ENCODE data around the gene MTREX. TPM values are rescaled to one million over a fixed set of nuclear protein-coding genes. Genes with fewer than 3 reads are reported as not detected.

The MTREX gene
- polyA plus RNA-seq, 3 donors, result 10.2 to 14.4 (median 12.2) TPM

GRCh38 chr5:55402199-55402598 is 94.4 kb downstream of the MTREX start:
- 75% methylated on average over 2 of the region's 2 CpGs for WGBS (ENCODE audit: insufficient coverage)
- TF ChIP-seq, protein P1, sequence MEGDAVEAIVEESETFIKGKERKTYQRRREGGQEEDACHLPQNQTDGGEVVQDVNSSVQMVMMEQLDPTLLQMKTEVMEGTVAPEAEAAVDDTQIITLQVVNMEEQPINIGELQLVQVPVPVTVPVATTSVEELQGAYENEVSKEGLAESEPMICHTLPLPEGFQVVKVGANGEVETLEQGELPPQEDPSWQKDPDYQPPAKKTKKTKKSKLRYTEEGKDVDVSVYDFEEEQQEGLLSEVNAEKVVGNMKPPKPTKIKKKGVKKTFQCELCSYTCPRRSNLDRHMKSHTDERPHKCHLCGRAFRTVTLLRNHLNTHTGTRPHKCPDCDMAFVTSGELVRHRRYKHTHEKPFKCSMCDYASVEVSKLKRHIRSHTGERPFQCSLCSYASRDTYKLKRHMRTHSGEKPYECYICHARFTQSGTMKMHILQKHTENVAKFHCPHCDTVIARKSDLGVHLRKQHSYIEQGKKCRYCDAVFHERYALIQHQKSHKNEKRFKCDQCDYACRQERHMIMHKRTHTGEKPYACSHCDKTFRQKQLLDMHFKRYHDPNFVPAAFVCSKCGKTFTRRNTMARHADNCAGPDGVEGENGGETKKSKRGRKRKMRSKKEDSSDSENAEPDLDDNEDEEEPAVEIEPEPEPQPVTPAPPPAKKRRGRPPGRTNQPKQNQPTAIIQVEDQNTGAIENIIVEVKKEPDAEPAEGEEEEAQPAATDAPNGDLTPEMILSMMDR (IDR thresholded peaks at IDR 0.05), result no peak
- DNase-seq, result no peak
- Histone ChIP-seq H3K4me3 (replicated peaks in 1 of 3; ENCODE audit: low read depth in 2 of 3, low read length in 3 of 3) (no peak overlapping the region), H3K27ac (ENCODE audit: low read depth in 1 of 2, low read length in 2 of 2) (no peak overlapping the region), H3K9me3 (replicated peaks in 1 of 2; ENCODE audit: control insufficient read depth in 1 of 2, insufficient read depth in 1 of 2, low read length in 2 of 2) (no peaks in the 10 kb centered on the region), H2AFZ (ENCODE audit: insufficient read depth, low read depth, low read length, poor library complexity, severe bottlenecking) (no peak overlapping the region), H3K79me2 (ENCODE audit: insufficient read depth, low read length) (no peaks in the 10 kb centered on the region), H4K20me1 (ENCODE audit: insufficient read depth, low read length) (no peaks in the 10 kb centered on the region), H3K27me3 (ENCODE audit: control insufficient read depth in 2 of 2, insufficient read depth in 2 of 2, low read length in 2 of 2) (no peaks in the 10 kb centered on the region), H3K9ac (ENCODE audit: insufficient read depth, low read length, poor library complexity, severe bottlenecking) (no peak overlapping the region), H3K4me1 (ENCODE audit: control insufficient read depth in 1 of 2, insufficient read depth in 2 of 2, low read length in 2 of 2) (no peaks in the 10 kb centered on the region), H3K36me3 (replicated peaks in 1 of 2; ENCODE audit: control insufficient read depth in 1 of 2, insufficient read depth in 2 of 2, low read length in 2 of 2) (peaks cover 90 to 97% of the 10 kb centered on the region in 2 donors), H3K4me2 (replicated peaks; ENCODE audit: extremely low read depth, low read length, poor library complexity, severe bottlenecking) (no peak overlapping the region)
- Mint-ChIP-seq H3K27ac (peak overlapping the region in 1 of 7 donors; percentile 21), H3K9me3 (no peaks in the 10 kb centered on the region), H3K36me3 (peaks cover 62 to 75% of the 10 kb centered on the region in 2 donors), H3K4me1 (no peaks in the 10 kb centered on the region), H3K27me3 (ENCODE audit: low read depth in 3 of 3) (no peaks in the 10 kb centered on the region), H3K4me3 (no peak overlapping the region)
- intact Hi-C loops (cut with micrococcal nuclease), result no loop called here

- H3K27ac Mint-ChIP-seq, result peak overlapping the region in 1 of 7 donors; percentile 51
Observed at GRCh38 chr5:55406292-55406691, 98.5 kb downstream of the MTREX start.

More at GRCh38 chr5:55406292-55406691, 98.5 kb downstream of the MTREX start:
- H3K4me1 Mint-ChIP-seq, result peaks cover 13% of the 10 kb centered on the region
- H3K9me3 Mint-ChIP-seq, result peaks cover 0 to 2% (median 0%) of the 10 kb centered on the region in 7 donors
- peaks cover 4% of the 10 kb centered on the region for H4K20me1 ChIP-seq (ENCODE audit: insufficient read depth, low read length)
- no peak overlapping the region for H3K4me3 ChIP-seq (replicated peaks in 1 of 3; ENCODE audit: low read depth in 2 of 3, low read length in 3 of 3)
- intact Hi-C loops (cut with micrococcal nuclease), result no loop called here
- H3K27me3 Mint-ChIP-seq (ENCODE audit: low read depth in 3 of 3), result no peaks in the 10 kb centered on the region
- DNase-seq, result no peak
- H3K4me2 ChIP-seq (replicated peaks; ENCODE audit: extremely low read depth, low read length, poor library complexity, severe bottlenecking), result no peak overlapping the region
- H3K79me2 ChIP-seq (ENCODE audit: insufficient read depth, low read length), result no peaks in the 10 kb centered on the region
- H3K36me3 ChIP-seq (replicated peaks in 1 of 2; ENCODE audit: control insufficient read depth in 1 of 2, insufficient read depth in 2 of 2, low read length in 2 of 2), result peaks cover 65 to 82% of the 10 kb centered on the region in 2 donors
- TF ChIP-seq, protein P1 (IDR thresholded peaks at IDR 0.05), result no peak
- no peak overlapping the region for H2AFZ ChIP-seq (ENCODE audit: insufficient read depth, low read depth, low read length, poor library complexity, severe bottlenecking)
- H3K4me3 Mint-ChIP-seq, result no peak overlapping the region
- no peak overlapping the region for H3K9ac ChIP-seq (ENCODE audit: insufficient read depth, low read length, poor library complexity, severe bottlenecking)
- no peak overlapping the region for H3K27ac ChIP-seq (ENCODE audit: low read depth in 1 of 2, low read length in 2 of 2)
- H3K9me3 ChIP-seq (replicated peaks in 1 of 2; ENCODE audit: control insufficient read depth in 1 of 2, insufficient read depth in 1 of 2, low read length in 2 of 2), result no peaks in the 10 kb centered on the region
- no peaks in the 10 kb centered on the region for H3K27me3 ChIP-seq (ENCODE audit: control insufficient read depth in 2 of 2, insufficient read depth in 2 of 2, low read length in 2 of 2)
- H3K36me3 Mint-ChIP-seq, result peaks cover 59 to 69% of the 10 kb centered on the region in 2 donors
- WGBS (ENCODE audit: insufficient coverage), result 89% methylated on average over 2 of the region's 2 CpGs
- H3K4me1 ChIP-seq (ENCODE audit: control insufficient read depth in 1 of 2, insufficient read depth in 2 of 2, low read length in 2 of 2), result peaks cover 0 to 5% of the 10 kb centered on the region in 2 donors
